AG09309 (cell line): ENCODE data around the gene KDM4C.

Source experiments
- DNase-seq: peaks from one replicate; pipeline ENCODE4 v3.0.0-alpha.2; 2010; ENCODE audit warnings: low read depth
- H3K4me3 ChIP-seq: 2 replicates; pipeline ENCODE4 v1.5.1; 2011; ENCODE audit warnings: mild to moderate bottlenecking, low read depth, low read length, moderate library complexity; ENCODE audit not compliant: control insufficient read depth
- TF ChIP-seq, protein P1 (sequence below): IDR thresholded peaks from 2 replicates; pipeline ENCODE4 v1.5.1; 2011; ENCODE audit warnings: mild to moderate bottlenecking, low read depth, low read length, inconsistent platforms; ENCODE audit not compliant: insufficient read depth, control insufficient read depth; ENCODE audit errors: missing control alignments

Gene KDM4C

DNA sequence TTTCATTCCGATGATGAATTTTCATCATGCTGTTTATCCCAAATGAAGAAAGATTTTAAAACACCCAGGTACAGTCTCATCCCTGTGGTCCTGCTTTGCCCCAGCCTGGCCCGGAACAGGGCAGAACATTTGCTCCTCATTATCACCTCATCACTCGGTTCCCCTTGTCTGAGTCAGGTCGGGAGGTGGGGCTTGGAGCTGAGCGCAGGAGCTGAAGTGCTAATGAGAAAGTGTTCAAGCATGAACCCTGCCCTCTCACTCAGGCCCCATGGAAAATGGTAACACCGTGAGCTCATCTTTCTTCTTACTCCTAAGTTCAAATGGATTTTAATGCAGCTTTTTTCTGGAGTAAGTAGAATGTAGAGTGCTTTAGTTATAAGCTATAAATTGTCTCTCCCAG, 466.2 kb downstream of the KDM4C start:
- H3K4me3 ChIP-seq: no peak overlapping the region
- TF ChIP-seq, protein P1, sequence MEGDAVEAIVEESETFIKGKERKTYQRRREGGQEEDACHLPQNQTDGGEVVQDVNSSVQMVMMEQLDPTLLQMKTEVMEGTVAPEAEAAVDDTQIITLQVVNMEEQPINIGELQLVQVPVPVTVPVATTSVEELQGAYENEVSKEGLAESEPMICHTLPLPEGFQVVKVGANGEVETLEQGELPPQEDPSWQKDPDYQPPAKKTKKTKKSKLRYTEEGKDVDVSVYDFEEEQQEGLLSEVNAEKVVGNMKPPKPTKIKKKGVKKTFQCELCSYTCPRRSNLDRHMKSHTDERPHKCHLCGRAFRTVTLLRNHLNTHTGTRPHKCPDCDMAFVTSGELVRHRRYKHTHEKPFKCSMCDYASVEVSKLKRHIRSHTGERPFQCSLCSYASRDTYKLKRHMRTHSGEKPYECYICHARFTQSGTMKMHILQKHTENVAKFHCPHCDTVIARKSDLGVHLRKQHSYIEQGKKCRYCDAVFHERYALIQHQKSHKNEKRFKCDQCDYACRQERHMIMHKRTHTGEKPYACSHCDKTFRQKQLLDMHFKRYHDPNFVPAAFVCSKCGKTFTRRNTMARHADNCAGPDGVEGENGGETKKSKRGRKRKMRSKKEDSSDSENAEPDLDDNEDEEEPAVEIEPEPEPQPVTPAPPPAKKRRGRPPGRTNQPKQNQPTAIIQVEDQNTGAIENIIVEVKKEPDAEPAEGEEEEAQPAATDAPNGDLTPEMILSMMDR: no peak
- no peak for DNase-seq
